WTC11 (cell line): ENCODE data around the gene PPP1CB. TPM values are rescaled to one million over a fixed set of nuclear protein-coding genes. Genes with fewer than 3 reads are reported as not detected.

Experiments
- ATF1 ChIP-seq: sonication (generic); formaldehyde crosslinking; IDR thresholded peaks from 2 replicates; pipeline ENCODE4 v1.8.1; 2023; ENCODE audit warnings: mild to moderate bottlenecking, moderate library complexity, missing genetic modification reagents
- ATF2 ChIP-seq: sonication (generic); formaldehyde crosslinking; IDR thresholded peaks from 2 replicates; pipeline ENCODE4 v1.8.1; 2022; ENCODE audit warnings: low read depth, missing genetic modification reagents, borderline replicate concordance
- CTCF ChIP-seq: fragments of 200-600 bp; IDR thresholded peaks from 2 replicates; pipeline ENCODE4 v1.8.0; 2022; ENCODE audit warnings: antibody characterized with exemption
- E2F4 ChIP-seq: sonication (generic); formaldehyde crosslinking; IDR thresholded peaks from 2 replicates; pipeline ENCODE4 v1.8.1; 2022; ENCODE audit warnings: low read depth, mild to moderate bottlenecking, moderate library complexity, missing genetic modification reagents, borderline replicate concordance
- ERG ChIP-seq: fragments of 250-450 bp; sonication (Bioruptor Pico); IDR thresholded peaks from 2 replicates; pipeline ENCODE4 v1.8.0; 2021; ENCODE audit warnings: mild to moderate bottlenecking
- FOXJ3 ChIP-seq: sonication (generic); formaldehyde crosslinking; IDR thresholded peaks from 2 replicates; pipeline ENCODE4 v1.9.0; 2021; ENCODE audit warnings: missing genetic modification reagents, mild to moderate bottlenecking, borderline replicate concordance
- FOXK1 ChIP-seq: sonication (generic); formaldehyde crosslinking; IDR thresholded peaks from 2 replicates; pipeline ENCODE4 v1.8.0; 2022; ENCODE audit warnings: mild to moderate bottlenecking, moderate library complexity, missing genetic modification reagents
- GTF2I ChIP-seq: fragments of 250-450 bp; sonication (Bioruptor Pico); conservative IDR thresholded peaks from 2 replicates; pipeline ENCODE4 v1.4.0; 2021; ENCODE audit warnings: mild to moderate bottlenecking
- HMGA2 ChIP-seq: fragments of 250-450 bp; sonication (Bioruptor Pico); IDR thresholded peaks from 2 replicates; pipeline ENCODE4 v1.4.0; 2021; ENCODE audit warnings: mild to moderate bottlenecking, moderate library complexity
- NFYB ChIP-seq: sonication (generic); formaldehyde crosslinking; conservative IDR thresholded peaks from 2 replicates; pipeline ENCODE4 v1.8.0; 2022; ENCODE audit warnings: low read depth, missing genetic modification reagents
- NR2C2 ChIP-seq: sonication (generic); formaldehyde crosslinking; IDR thresholded peaks from 2 replicates; pipeline ENCODE4 v1.8.0; 2022; ENCODE audit warnings: mild to moderate bottlenecking, missing genetic modification reagents
- PRRX2 ChIP-seq: fragments of 250-450 bp; sonication (Bioruptor Pico); IDR thresholded peaks from 2 replicates; pipeline ENCODE4 v1.8.0; 2021; ENCODE audit warnings: mild to moderate bottlenecking
- RELA ChIP-seq: sonication (generic); formaldehyde crosslinking; IDR thresholded peaks from 2 replicates; pipeline ENCODE4 v1.8.1; 2022; ENCODE audit warnings: missing genetic modification reagents, mild to moderate bottlenecking, borderline replicate concordance
- RORB ChIP-seq: fragments of 250-450 bp; sonication (Bioruptor Pico); IDR thresholded peaks from 2 replicates; pipeline ENCODE4 v1.9.0; 2021; ENCODE audit warnings: mild to moderate bottlenecking
- SMAD4 ChIP-seq: sonication (generic); formaldehyde crosslinking; IDR thresholded peaks from 2 replicates; pipeline ENCODE4 v1.8.0; 2022; ENCODE audit warnings: mild to moderate bottlenecking, missing genetic modification reagents
- ZNF138 ChIP-seq: sonication (generic); formaldehyde crosslinking; conservative IDR thresholded peaks from 2 replicates; pipeline ENCODE4 v1.8.1; 2022; ENCODE audit warnings: mild to moderate bottlenecking, moderate library complexity, missing genetic modification reagents
- ZNF219 ChIP-seq: sonication (generic); formaldehyde crosslinking; IDR thresholded peaks from 2 replicates; pipeline ENCODE4 v1.8.0; 2023; ENCODE audit warnings: missing genetic modification reagents, mild to moderate bottlenecking, borderline replicate concordance
- ZNF423 ChIP-seq: fragments of 250-450 bp; sonication (Bioruptor Pico); IDR thresholded peaks from 2 replicates; pipeline ENCODE4 v2.1.2; 2022; ENCODE audit warnings: mild to moderate bottlenecking, moderate library complexity
- total RNA-seq: library from RNA; stranded (reverse); gene quantifications from 3 replicates; pipeline ENCODE4 v1.2.3, GENCODE V29; 2021
- TF ChIP-seq, protein P1 (sequence below): sonication (generic); formaldehyde crosslinking; IDR thresholded peaks from 2 replicates; pipeline ENCODE4 v1.8.1; 2023; ENCODE audit warnings: mild to moderate bottlenecking, missing genetic modification reagents, moderate library complexity
- TF ChIP-seq, protein P2 (sequence below): sonication (generic); formaldehyde crosslinking; conservative IDR thresholded peaks from 2 replicates; pipeline ENCODE4 v1.8.1; 2023; ENCODE audit warnings: mild to moderate bottlenecking, low read depth, missing genetic modification reagents, moderate library complexity
- TF ChIP-seq, protein P3 (sequence below): sonication (generic); formaldehyde crosslinking; IDR thresholded peaks from 2 replicates; pipeline ENCODE4 v1.8.1; 2023; ENCODE audit warnings: mild to moderate bottlenecking, missing genetic modification reagents, borderline replicate concordance
- TF ChIP-seq, protein P4 (sequence below): sonication (generic); formaldehyde crosslinking; IDR thresholded peaks from 2 replicates; pipeline ENCODE4 v1.8.1; 2022; ENCODE audit warnings: missing genetic modification reagents, borderline replicate concordance

Gene PPP1CB
- total RNA-seq, 1 experiment from 2014 or later = 133 TPM

DNA sequence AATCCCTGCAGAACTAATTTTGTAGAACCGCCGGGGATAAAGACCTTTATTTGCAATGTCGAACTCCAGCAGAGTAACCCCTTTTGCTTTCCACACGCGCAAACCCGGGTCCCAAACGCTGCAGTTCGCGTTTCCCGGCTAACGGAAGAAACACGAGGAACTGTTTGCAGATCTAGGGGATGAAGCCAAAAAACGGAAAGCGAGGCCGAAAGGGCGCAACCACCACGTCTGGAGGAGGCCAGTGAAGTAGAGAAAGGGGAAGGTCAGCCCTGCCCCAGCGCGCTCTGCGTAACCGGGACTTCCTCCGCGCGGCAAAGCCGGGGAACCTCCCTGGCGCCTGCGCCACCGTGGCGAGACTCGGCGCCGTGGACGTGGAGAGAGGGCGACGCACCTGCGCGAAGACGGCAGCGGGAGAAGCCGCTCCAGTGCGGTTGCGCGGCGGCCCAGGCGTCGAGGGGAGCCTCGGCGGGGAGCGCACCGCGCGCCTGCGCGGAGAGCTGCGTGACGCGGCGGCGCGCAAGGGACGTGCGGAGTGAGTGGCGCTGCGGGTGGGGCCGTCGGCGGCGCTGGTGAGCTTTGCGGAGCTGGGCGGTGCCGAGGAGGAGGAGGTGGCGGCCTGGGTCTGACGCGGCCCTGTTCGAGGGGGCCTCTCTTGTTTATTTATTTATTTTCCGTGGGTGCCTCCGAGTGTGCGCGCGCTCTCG, at the start of gene PPP1CB (continued):
- TF ChIP-seq, protein P1, sequence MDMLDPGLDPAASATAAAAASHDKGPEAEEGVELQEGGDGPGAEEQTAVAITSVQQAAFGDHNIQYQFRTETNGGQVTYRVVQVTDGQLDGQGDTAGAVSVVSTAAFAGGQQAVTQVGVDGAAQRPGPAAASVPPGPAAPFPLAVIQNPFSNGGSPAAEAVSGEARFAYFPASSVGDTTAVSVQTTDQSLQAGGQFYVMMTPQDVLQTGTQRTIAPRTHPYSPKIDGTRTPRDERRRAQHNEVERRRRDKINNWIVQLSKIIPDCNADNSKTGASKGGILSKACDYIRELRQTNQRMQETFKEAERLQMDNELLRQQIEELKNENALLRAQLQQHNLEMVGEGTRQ (CRISPR knock-in tag) = no peak; the same call in 1 of the 2 replicates
- TF ChIP-seq ZNF423 (peak; percentile 65; the same call in 1 of the 2 replicates), ATF1 (CRISPR knock-in tag) (no peak), CTCF (no peak), FOXJ3 (CRISPR knock-in tag) (no peak), HMGA2 (no peak), NFYB (CRISPR knock-in tag) (peak; percentile 32; the same call in 1 of the 2 replicates), ZNF219 (peak; percentile 92; the same call in 1 of the 2 replicates), ATF2 (CRISPR knock-in tag) (no peak), RELA (no peak), GTF2I (CRISPR knock-in tag) (no peak), ZNF138 (no peak), ERG (CRISPR knock-in tag) (no peak), FOXK1 (CRISPR knock-in tag) (peak; percentile 64; the same call in 1 of the 2 replicates), NR2C2 (CRISPR knock-in tag) (no peak), E2F4 (CRISPR knock-in tag) (peak; percentile 60; the same call in 1 of the 2 replicates), PRRX2 (CRISPR knock-in tag) (no peak), RORB (CRISPR knock-in tag) (no peak), SMAD4 (CRISPR knock-in tag) (no peak)
- TF ChIP-seq, protein P2, sequence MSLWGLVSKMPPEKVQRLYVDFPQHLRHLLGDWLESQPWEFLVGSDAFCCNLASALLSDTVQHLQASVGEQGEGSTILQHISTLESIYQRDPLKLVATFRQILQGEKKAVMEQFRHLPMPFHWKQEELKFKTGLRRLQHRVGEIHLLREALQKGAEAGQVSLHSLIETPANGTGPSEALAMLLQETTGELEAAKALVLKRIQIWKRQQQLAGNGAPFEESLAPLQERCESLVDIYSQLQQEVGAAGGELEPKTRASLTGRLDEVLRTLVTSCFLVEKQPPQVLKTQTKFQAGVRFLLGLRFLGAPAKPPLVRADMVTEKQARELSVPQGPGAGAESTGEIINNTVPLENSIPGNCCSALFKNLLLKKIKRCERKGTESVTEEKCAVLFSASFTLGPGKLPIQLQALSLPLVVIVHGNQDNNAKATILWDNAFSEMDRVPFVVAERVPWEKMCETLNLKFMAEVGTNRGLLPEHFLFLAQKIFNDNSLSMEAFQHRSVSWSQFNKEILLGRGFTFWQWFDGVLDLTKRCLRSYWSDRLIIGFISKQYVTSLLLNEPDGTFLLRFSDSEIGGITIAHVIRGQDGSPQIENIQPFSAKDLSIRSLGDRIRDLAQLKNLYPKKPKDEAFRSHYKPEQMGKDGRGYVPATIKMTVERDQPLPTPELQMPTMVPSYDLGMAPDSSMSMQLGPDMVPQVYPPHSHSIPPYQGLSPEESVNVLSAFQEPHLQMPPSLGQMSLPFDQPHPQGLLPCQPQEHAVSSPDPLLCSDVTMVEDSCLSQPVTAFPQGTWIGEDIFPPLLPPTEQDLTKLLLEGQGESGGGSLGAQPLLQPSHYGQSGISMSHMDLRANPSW = no peak
- TF ChIP-seq, protein P3, sequence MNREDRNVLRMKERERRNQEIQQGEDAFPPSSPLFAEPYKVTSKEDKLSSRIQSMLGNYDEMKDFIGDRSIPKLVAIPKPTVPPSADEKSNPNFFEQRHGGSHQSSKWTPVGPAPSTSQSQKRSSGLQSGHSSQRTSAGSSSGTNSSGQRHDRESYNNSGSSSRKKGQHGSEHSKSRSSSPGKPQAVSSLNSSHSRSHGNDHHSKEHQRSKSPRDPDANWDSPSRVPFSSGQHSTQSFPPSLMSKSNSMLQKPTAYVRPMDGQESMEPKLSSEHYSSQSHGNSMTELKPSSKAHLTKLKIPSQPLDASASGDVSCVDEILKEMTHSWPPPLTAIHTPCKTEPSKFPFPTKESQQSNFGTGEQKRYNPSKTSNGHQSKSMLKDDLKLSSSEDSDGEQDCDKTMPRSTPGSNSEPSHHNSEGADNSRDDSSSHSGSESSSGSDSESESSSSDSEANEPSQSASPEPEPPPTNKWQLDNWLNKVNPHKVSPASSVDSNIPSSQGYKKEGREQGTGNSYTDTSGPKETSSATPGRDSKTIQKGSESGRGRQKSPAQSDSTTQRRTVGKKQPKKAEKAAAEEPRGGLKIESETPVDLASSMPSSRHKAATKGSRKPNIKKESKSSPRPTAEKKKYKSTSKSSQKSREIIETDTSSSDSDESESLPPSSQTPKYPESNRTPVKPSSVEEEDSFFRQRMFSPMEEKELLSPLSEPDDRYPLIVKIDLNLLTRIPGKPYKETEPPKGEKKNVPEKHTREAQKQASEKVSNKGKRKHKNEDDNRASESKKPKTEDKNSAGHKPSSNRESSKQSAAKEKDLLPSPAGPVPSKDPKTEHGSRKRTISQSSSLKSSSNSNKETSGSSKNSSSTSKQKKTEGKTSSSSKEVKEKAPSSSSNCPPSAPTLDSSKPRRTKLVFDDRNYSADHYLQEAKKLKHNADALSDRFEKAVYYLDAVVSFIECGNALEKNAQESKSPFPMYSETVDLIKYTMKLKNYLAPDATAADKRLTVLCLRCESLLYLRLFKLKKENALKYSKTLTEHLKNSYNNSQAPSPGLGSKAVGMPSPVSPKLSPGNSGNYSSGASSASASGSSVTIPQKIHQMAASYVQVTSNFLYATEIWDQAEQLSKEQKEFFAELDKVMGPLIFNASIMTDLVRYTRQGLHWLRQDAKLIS (CRISPR knock-in tag) = no peak
- TF ChIP-seq, protein P4, sequence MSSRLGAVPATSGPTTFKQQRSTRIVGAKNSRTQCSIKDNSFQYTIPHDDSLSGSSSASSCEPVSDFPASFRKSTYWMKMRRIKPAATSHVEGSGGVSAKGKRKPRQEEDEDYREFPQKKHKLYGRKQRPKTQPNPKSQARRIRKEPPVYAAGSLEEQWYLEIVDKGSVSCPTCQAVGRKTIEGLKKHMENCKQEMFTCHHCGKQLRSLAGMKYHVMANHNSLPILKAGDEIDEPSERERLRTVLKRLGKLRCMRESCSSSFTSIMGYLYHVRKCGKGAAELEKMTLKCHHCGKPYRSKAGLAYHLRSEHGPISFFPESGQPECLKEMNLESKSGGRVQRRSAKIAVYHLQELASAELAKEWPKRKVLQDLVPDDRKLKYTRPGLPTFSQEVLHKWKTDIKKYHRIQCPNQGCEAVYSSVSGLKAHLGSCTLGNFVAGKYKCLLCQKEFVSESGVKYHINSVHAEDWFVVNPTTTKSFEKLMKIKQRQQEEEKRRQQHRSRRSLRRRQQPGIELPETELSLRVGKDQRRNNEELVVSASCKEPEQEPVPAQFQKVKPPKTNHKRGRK (CRISPR knock-in tag) = no peak
